DND-41 (cell line): Measurements from ENCODE around the gene PPP6C.

Experiments used
- CTCF ChIP-seq: IDR thresholded peaks from 2 replicates; pipeline ENCODE4 v1.5.1; 2012; ENCODE audit warnings: borderline replicate concordance, low read length, moderate library complexity, mild to moderate bottlenecking; ENCODE audit not compliant: poor library complexity, severe bottlenecking; ENCODE audit errors: extremely low read depth
- EZH2 ChIP-seq: IDR thresholded peaks from 3 replicates; pipeline ENCODE4 v1.6.1; 2012; ENCODE audit warnings: borderline replicate concordance, low read depth, mild to moderate bottlenecking, moderate library complexity, low read length, inconsistent platforms; ENCODE audit not compliant: severe bottlenecking

DNA sequence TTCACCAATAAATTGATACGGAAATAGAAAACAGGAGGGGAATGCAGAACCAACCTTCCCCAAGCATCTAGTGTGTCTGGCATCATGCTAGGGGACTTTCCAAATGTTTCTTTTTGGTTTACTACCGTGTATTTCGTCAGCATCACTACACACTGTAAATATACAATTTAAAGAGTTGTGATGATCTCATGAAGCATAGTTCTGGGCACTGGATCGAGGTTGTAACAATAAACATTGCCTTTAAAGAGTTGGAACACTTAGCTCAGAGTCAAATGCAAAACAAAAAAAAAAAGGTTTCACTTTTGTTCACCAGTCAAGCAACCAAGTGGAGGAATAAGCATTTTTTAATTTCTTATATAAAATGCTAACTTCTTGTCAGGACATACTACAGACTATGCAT lies 43.4 kb downstream of the PPP6C start:
- TF ChIP-seq EZH2 = no peak
- TF ChIP-seq CTCF = no peak
